ENCODE data around the gene CSF3. TPM values are rescaled to one million over a fixed set of nuclear protein-coding genes. Genes with fewer than 3 reads are reported as not detected.

Gene CSF3
- total and polyA plus RNA-seq, 2 of the 13 experiments (the other 11 are each of a cell fraction or from before 2014, with no cell fraction given): 0.09 TPM; not detected in 1

DNA sequence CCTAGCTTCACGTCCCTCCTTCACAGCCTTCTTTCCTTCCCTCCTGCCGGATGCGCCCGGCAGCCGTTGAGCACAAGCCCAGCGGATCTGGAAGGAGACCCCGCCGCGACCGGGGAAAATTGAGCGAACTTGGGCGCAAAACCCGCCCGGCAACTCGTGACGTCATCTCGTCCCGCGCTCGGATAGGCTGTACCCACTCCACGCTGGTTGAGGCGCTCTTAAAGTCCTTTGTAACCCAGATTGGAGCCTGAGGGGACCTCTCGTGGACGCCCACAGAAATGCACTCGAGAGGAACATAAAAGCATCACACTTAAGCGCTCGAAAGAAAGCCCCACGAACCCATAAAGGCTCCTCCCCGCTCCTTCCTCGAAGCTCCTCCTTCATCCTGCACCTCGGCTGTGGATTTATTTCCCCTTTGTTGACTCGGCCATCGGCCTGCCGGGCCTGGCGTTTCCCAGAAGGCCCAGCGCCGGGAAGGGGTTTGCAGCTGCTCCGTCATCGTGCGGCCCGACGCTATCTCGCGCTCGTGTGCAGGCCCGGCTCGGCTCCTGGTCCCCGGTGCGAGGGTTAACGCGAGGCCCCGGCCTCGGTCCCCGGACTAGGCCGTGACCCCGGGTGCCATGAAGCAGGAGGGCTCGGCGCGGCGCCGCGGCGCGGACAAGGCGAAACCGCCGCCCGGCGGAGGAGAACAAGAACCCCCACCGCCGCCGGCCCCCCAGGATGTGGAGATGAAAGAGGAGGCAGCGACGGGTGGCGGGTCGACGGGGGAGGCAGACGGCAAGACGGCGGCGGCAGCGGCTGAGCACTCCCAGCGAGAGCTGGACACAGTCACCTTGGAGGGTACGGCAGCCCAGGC, 34.7 kb upstream of the CSF3 start, which contains the start of gene PSMD3 (continued):
- TF ChIP-seq, protein P1, sequence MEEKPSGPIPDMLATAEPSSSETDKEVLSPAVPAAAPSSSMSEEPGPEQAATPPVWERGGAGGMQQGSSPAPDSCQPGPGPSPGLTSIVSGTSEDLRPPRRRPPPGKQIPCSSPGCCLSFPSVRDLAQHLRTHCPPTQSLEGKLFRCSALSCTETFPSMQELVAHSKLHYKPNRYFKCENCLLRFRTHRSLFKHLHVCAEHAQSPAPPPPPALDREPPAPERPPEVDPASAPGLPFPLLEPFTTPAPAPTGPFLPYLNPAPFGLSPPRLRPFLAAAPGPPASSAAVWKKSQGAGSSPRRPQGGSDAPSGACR (CRISPR knock-in tag; IDR thresholded peaks at IDR 0.05): peak; percentile 89
- TF ChIP-seq, protein P2, sequence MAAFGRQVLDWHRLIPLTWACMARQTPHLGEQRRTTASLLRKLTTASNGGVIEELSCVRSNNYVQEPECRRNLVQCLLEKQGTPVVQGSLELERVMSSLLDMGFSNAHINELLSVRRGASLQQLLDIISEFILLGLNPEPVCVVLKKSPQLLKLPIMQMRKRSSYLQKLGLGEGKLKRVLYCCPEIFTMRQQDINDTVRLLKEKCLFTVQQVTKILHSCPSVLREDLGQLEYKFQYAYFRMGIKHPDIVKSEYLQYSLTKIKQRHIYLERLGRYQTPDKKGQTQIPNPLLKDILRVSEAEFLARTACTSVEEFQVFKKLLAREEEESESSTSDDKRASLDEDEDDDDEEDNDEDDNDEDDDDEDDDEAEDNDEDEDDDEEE (CRISPR knock-in tag; IDR thresholded peaks at IDR 0.05): peak; percentile 69
- TF ChIP-seq ZNF207 (IDR thresholded peaks at IDR 0.05; ENCODE audit: borderline replicate concordance): no peak
- no peak for TF ChIP-seq ZNF24 (IDR thresholded peaks at IDR 0.05)
- TF ChIP-seq, protein P3, sequence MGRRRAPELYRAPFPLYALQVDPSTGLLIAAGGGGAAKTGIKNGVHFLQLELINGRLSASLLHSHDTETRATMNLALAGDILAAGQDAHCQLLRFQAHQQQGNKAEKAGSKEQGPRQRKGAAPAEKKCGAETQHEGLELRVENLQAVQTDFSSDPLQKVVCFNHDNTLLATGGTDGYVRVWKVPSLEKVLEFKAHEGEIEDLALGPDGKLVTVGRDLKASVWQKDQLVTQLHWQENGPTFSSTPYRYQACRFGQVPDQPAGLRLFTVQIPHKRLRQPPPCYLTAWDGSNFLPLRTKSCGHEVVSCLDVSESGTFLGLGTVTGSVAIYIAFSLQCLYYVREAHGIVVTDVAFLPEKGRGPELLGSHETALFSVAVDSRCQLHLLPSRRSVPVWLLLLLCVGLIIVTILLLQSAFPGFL (CRISPR knock-in tag; IDR thresholded peaks at IDR 0.05): peak; percentile 57
- TF ChIP-seq RARG (CRISPR knock-in tag; IDR thresholded peaks at IDR 0.05; ENCODE audit: low read depth): peak; percentile 40; the same call in 1 of the 2 replicates
- TF ChIP-seq, protein P4, sequence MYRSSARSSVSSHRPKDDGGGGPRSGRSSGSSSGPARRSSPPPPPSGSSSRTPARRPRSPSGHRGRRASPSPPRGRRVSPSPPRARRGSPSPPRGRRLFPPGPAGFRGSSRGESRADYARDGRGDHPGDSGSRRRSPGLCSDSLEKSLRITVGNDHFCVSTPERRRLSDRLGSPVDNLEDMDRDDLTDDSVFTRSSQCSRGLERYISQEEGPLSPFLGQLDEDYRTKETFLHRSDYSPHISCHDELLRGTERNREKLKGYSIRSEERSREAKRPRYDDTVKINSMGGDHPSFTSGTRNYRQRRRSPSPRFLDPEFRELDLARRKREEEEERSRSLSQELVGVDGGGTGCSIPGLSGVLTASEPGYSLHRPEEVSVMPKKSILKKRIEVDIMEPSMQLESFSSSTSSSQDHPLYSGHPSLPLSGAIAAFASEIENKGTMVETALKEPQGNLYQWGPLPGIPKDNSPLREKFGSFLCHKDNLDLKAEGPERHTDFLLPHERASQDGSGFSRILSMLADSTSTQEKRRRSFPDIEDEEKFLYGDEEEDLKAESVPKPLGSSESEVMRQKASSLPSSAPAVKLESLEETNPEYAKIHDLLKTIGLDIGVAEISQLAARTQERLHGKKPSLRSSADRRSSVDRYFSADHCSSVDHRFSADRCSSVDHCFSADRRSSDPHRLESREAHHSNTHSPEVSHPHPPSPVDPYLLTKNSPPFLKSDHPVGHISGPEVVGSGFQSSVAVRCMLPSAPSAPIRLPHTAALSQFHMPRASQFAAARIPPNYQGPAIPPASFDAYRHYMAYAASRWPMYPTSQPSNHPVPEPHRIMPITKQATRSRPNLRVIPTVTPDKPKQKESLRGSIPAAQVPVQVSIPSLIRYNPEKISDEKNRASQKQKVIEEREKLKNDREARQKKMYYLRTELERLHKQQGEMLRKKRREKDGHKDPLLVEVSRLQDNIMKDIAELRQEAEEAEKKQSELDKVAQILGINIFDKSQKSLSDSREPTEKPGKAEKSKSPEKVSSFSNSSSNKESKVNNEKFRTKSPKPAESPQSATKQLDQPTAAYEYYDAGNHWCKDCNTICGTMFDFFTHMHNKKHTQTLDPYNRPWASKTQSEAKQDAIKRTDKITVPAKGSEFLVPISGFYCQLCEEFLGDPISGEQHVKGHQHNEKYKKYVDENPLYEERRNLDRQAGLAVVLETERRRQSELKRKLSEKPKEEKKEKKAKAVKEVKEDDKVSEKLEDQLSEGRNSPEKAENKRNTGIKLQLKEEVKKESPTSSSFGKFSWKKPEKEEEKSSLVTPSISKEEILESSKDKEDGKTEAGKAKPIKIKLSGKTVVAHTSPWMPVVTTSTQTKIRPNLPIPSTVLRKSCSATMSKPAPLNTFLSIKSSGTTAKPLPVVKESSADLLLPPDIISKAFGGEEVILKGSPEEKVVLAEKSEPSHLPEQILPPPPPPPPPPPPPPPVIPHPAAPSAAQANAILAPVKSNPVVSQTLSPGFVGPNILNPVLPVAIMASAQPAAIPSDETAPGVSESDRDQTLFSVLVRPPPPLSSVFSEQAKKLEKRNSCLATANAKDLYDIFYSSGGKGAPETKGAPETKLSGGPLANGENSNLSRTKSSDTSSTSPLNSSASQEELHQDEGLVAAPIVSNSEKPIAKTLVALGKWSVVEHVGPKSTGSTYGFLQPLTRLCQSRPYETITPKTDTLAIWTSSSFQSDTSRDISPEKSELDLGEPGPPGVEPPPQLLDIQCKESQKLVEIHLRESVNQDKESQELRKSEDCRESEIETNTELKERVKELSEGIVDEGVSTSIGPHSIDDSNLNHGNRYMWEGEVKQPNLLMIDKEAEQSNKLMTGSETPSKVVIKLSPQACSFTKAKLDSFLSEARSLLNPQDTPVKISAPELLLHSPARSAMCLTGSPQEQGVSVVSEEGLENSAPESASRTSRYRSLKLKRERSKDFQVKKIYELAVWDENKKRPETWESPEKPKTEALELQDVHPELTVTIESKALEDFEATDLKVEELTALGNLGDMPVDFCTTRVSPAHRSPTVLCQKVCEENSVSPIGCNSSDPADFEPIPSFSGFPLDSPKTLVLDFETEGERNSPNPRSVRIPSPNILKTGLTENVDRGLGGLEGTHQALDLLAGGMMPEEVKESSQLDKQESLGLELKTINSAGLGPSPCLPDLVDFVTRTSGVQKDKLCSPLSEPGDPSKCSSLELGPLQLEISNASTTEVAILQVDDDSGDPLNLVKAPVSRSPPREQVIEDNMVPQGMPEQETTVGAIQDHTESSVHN (CRISPR knock-in tag; IDR thresholded peaks at IDR 0.05): no peak
- peak; percentile 98 for TF ChIP-seq CCAR2 (optimal IDR thresholded peaks at IDR 0.05; ENCODE audit: low read depth, low read length)
- peak; percentile 72 for TF ChIP-seq ZNF446 (CRISPR knock-in tag; IDR thresholded peaks at IDR 0.05)
- peak; percentile 84 for TF ChIP-seq ZNF816 (CRISPR knock-in tag; IDR thresholded peaks at IDR 0.05; ENCODE audit: borderline replicate concordance)
- TF ChIP-seq, protein P5, sequence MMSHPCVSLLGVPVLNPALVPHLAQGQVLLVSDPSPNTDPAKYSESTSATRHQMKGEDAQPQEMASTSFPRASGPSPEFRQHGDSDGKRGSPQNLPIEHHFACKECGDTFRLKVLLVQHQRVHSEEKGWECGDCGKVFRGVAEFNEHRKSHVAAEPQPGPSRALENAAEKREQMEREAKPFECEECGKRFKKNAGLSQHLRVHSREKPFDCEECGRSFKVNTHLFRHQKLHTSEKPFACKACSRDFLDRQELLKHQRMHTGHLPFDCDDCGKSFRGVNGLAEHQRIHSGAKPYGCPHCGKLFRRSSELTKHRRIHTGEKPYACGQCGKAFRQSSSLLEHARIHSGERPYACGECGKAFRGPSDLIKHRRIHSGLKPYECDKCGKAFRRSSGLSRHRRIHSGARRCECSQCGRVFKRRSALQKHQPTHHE (CRISPR knock-in tag; IDR thresholded peaks at IDR 0.05; ENCODE audit: borderline replicate concordance): peak; percentile 92; the same call in 1 of the 2 replicates
- peak; percentile 100 for TF ChIP-seq POLR2AphosphoS2 (IDR thresholded peaks at IDR 0.05; ENCODE audit: low read depth, low read length)
- TF ChIP-seq ZNF577 (CRISPR knock-in tag; IDR thresholded peaks at IDR 0.05; ENCODE audit: borderline replicate concordance, low read depth): no peak; the same call in 1 of the 2 replicates
- TF ChIP-seq ZNF772 (CRISPR knock-in tag; IDR thresholded peaks at IDR 0.05): peak; percentile 95
- TF ChIP-seq RFXANK (CRISPR knock-in tag; IDR thresholded peaks at IDR 0.05): peak; percentile 100

Measured in HepG2 (cell line).